Measurements from ENCODE around the gene MSI2.

DNA sequence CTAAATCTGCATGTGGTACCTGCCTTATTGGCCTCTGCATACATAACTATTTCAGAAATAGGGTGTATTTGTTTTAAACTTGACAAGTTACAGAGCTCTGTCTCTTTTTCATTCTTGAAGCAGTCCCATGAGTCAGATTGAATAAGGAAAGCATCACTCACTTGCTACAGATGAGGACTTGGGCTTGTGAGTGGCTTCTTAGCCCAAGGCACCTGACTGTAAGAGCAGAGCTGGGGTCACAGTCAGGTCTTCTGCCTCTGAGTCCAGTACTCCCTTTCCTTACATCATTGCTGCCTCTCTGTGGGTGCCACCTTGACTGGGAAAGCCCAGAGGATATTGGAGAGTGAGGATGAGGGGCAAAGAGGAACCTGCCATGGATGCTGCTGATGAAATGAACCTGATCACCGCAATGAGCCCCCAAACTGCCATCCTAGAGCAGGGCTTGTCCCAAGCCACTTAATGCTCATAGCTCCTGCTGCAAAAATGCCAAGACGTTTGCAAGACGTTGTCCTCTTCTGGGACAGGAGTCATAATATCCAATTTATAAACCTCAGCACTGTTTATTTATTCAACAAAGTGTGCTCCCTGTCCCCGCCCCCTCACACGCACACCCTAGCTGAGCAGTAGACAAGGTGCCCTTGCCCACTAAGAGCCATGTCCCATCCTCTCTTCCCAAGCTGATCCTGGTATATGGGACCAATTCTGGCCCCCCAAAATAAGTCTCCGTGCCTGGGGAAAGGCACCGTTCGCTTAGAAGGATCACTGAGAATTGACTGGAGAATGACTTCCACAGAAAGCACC, 414.6 kb downstream of the MSI2 start:
- TF ChIP-seq CBX2 (IDR thresholded peaks at IDR 0.05; ENCODE audit: insufficient read depth, low read length, poor library complexity, severe bottlenecking) (no peak), SRF (CRISPR knock-in tag; IDR thresholded peaks at IDR 0.05) (no peak), CBFB (CRISPR knock-in tag; IDR thresholded peaks at IDR 0.05) (no peak), KAT8 (IDR thresholded peaks at IDR 0.05; ENCODE audit: low read depth) (no peak), SPI1 (IDR thresholded peaks at IDR 0.05; ENCODE audit: borderline replicate concordance, low read depth, low read length) (no peak), TAF1 (IDR thresholded peaks at IDR 0.05; ENCODE audit: control insufficient read depth, extremely low read depth, insufficient read depth, low read length, severe bottlenecking) (no peak), TEAD2 (tag; IDR thresholded peaks at IDR 0.05) (no peak)
- TF ChIP-seq, protein P1, sequence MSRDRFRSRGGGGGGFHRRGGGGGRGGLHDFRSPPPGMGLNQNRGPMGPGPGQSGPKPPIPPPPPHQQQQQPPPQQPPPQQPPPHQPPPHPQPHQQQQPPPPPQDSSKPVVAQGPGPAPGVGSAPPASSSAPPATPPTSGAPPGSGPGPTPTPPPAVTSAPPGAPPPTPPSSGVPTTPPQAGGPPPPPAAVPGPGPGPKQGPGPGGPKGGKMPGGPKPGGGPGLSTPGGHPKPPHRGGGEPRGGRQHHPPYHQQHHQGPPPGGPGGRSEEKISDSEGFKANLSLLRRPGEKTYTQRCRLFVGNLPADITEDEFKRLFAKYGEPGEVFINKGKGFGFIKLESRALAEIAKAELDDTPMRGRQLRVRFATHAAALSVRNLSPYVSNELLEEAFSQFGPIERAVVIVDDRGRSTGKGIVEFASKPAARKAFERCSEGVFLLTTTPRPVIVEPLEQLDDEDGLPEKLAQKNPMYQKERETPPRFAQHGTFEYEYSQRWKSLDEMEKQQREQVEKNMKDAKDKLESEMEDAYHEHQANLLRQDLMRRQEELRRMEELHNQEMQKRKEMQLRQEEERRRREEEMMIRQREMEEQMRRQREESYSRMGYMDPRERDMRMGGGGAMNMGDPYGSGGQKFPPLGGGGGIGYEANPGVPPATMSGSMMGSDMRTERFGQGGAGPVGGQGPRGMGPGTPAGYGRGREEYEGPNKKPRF (IDR thresholded peaks at IDR 0.05; ENCODE audit: low read depth, low read length), result no peak
- TF ChIP-seq, protein P2, sequence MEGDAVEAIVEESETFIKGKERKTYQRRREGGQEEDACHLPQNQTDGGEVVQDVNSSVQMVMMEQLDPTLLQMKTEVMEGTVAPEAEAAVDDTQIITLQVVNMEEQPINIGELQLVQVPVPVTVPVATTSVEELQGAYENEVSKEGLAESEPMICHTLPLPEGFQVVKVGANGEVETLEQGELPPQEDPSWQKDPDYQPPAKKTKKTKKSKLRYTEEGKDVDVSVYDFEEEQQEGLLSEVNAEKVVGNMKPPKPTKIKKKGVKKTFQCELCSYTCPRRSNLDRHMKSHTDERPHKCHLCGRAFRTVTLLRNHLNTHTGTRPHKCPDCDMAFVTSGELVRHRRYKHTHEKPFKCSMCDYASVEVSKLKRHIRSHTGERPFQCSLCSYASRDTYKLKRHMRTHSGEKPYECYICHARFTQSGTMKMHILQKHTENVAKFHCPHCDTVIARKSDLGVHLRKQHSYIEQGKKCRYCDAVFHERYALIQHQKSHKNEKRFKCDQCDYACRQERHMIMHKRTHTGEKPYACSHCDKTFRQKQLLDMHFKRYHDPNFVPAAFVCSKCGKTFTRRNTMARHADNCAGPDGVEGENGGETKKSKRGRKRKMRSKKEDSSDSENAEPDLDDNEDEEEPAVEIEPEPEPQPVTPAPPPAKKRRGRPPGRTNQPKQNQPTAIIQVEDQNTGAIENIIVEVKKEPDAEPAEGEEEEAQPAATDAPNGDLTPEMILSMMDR (IDR thresholded peaks at IDR 0.05 in 2 of 3, conservative IDR thresholded peaks at IDR 0.05 in 1 of 3; ENCODE audit: insufficient read depth in 2 of 3, low read depth in 1 of 3, low read length in 3 of 3), result no peak
- TF ChIP-seq, protein P3, sequence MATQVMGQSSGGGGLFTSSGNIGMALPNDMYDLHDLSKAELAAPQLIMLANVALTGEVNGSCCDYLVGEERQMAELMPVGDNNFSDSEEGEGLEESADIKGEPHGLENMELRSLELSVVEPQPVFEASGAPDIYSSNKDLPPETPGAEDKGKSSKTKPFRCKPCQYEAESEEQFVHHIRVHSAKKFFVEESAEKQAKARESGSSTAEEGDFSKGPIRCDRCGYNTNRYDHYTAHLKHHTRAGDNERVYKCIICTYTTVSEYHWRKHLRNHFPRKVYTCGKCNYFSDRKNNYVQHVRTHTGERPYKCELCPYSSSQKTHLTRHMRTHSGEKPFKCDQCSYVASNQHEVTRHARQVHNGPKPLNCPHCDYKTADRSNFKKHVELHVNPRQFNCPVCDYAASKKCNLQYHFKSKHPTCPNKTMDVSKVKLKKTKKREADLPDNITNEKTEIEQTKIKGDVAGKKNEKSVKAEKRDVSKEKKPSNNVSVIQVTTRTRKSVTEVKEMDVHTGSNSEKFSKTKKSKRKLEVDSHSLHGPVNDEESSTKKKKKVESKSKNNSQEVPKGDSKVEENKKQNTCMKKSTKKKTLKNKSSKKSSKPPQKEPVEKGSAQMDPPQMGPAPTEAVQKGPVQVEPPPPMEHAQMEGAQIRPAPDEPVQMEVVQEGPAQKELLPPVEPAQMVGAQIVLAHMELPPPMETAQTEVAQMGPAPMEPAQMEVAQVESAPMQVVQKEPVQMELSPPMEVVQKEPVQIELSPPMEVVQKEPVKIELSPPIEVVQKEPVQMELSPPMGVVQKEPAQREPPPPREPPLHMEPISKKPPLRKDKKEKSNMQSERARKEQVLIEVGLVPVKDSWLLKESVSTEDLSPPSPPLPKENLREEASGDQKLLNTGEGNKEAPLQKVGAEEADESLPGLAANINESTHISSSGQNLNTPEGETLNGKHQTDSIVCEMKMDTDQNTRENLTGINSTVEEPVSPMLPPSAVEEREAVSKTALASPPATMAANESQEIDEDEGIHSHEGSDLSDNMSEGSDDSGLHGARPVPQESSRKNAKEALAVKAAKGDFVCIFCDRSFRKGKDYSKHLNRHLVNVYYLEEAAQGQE (IDR thresholded peaks at IDR 0.05; ENCODE audit: borderline replicate concordance), result no peak
- TF ChIP-seq, protein P3 (CRISPR knock-in tag; IDR thresholded peaks at IDR 0.05; ENCODE audit: low read depth), result no peak
- TF ChIP-seq, protein P4, sequence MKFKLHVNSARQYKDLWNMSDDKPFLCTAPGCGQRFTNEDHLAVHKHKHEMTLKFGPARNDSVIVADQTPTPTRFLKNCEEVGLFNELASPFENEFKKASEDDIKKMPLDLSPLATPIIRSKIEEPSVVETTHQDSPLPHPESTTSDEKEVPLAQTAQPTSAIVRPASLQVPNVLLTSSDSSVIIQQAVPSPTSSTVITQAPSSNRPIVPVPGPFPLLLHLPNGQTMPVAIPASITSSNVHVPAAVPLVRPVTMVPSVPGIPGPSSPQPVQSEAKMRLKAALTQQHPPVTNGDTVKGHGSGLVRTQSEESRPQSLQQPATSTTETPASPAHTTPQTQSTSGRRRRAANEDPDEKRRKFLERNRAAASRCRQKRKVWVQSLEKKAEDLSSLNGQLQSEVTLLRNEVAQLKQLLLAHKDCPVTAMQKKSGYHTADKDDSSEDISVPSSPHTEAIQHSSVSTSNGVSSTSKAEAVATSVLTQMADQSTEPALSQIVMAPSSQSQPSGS (CRISPR knock-in tag; IDR thresholded peaks at IDR 0.05), result no peak
- TF ChIP-seq, protein P5, sequence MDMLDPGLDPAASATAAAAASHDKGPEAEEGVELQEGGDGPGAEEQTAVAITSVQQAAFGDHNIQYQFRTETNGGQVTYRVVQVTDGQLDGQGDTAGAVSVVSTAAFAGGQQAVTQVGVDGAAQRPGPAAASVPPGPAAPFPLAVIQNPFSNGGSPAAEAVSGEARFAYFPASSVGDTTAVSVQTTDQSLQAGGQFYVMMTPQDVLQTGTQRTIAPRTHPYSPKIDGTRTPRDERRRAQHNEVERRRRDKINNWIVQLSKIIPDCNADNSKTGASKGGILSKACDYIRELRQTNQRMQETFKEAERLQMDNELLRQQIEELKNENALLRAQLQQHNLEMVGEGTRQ (CRISPR knock-in tag; IDR thresholded peaks at IDR 0.05), result no peak

Measured in K562 (cell line).